Osteoblast (primary cell): Measurements from ENCODE around the gene ZNF211. TPM values are rescaled to one million over a fixed set of nuclear protein-coding genes. Genes with fewer than 3 reads are reported as not detected.

Experiments
- DNase-seq: peaks from one replicate; pipeline ENCODE4 v3.0.0; 2011; ENCODE audit warnings: low spot score, mixed read lengths; ENCODE audit not compliant: insufficient read length; ENCODE audit errors: missing footprints
- H2AFZ ChIP-seq: 2 replicates; pipeline ENCODE4 v1.6.0; 2011; ENCODE audit warnings: mild to moderate bottlenecking, low read length
- H3K27ac ChIP-seq: 2 replicates; pipeline ENCODE4 v1.5.1; 2011; ENCODE audit warnings: mild to moderate bottlenecking, low read depth, low read length, moderate library complexity
- H3K27me3 ChIP-seq: 2 replicates; pipeline ENCODE4 v1.6.0; 2012; ENCODE audit warnings: mild to moderate bottlenecking, control low read depth, inconsistent platforms, low read length, moderate library complexity; ENCODE audit not compliant: insufficient read depth
- H3K36me3 ChIP-seq: 2 replicates; pipeline ENCODE4 v1.5.1; 2011; ENCODE audit warnings: mild to moderate bottlenecking, low read length, control low read depth, moderate library complexity; ENCODE audit not compliant: insufficient read depth
- H3K4me1 ChIP-seq: 2 replicates; pipeline ENCODE4 v1.5.1; 2011; ENCODE audit warnings: mild to moderate bottlenecking, low read length, control low read depth, moderate library complexity; ENCODE audit not compliant: insufficient read depth
- H3K4me2 ChIP-seq: 2 replicates; pipeline ENCODE4 v1.6.0; 2011; ENCODE audit warnings: mild to moderate bottlenecking, low read length; ENCODE audit not compliant: insufficient read depth
- H3K4me3 ChIP-seq: fragments of 200-600 bp; sonication (generic); 3 replicates; pipeline ENCODE4 v1.5.1; 2012; ENCODE audit warnings: mild to moderate bottlenecking, low read length, inconsistent platforms; ENCODE audit not compliant: insufficient read depth
- H3K79me2 ChIP-seq: 2 replicates; pipeline ENCODE4 v1.6.0; 2012; ENCODE audit warnings: mild to moderate bottlenecking, low read length, control low read depth, inconsistent platforms; ENCODE audit not compliant: insufficient read depth
- H3K9me3 ChIP-seq: 2 replicates; pipeline ENCODE4 v1.5.1; 2011; ENCODE audit warnings: low read depth, low read length, control low read depth
- H4K20me1 ChIP-seq: 2 replicates; pipeline ENCODE4 v1.6.0; 2012; ENCODE audit warnings: mild to moderate bottlenecking, low read length, control low read depth; ENCODE audit not compliant: insufficient read depth
- CTCF ChIP-seq: IDR thresholded peaks from 2 replicates; pipeline ENCODE4 v1.5.1; 2011; ENCODE audit warnings: mild to moderate bottlenecking, low read depth, low read length, moderate library complexity; ENCODE audit errors: extremely low read depth
- total RNA-seq: library from RNA; depleted of rRNA; stranded (reverse); fragments of >200 nt; gene quantifications from 2 replicates; pipeline ENCODE4 v1.2.3, GENCODE V29; 2012

Gene ZNF211
- total RNA-seq, 1 donor: 10.9 TPM

- DNase-seq: peak; percentile 75
- Histone ChIP-seq H3K9me3 (no peaks in the 10 kb centered on the region), H3K4me3 (no peak overlapping the region), H3K36me3 (no peaks in the 10 kb centered on the region), H3K27me3 (no peaks in the 10 kb centered on the region), H4K20me1 (no peaks in the 10 kb centered on the region), H3K79me2 (no peaks in the 10 kb centered on the region), H3K4me2 (peak overlapping the region; percentile 0), H3K27ac (no peak overlapping the region), H2AFZ (no peak overlapping the region), H3K4me1 (peaks cover 7% of the 10 kb centered on the region)
- no peak for TF ChIP-seq CTCF
Observed at GRCh38 chr19:57675881-57676280, 42.9 kb downstream of the ZNF211 start.

GRCh38 chr19:57682226-57682766, 49.3 kb downstream of the ZNF211 start:
- peaks cover 55% of the 10 kb centered on the region for H3K79me2 ChIP-seq
- no peaks in the 10 kb centered on the region for H3K27me3 ChIP-seq

GRCh38 chr19:57686727-57687126, 53.8 kb downstream of the ZNF211 start:
- Histone ChIP-seq H3K4me3 (no peak overlapping the region), H2AFZ (no peak overlapping the region), H4K20me1 (no peaks in the 10 kb centered on the region), H3K27ac (no peak overlapping the region), H3K79me2 (peaks cover 77% of the 10 kb centered on the region), H3K36me3 (peaks cover 30% of the 10 kb centered on the region), H3K4me1 (peaks cover 5% of the 10 kb centered on the region), H3K27me3 (no peaks in the 10 kb centered on the region), H3K9me3 (peaks cover 41% of the 10 kb centered on the region), H3K4me2 (no peak overlapping the region)
- no peak for DNase-seq
- TF ChIP-seq CTCF: no peak

More at GRCh38 chr19:57682226-57682766, 49.3 kb downstream of the ZNF211 start:
- H4K20me1 ChIP-seq: no peaks in the 10 kb centered on the region
- H2AFZ ChIP-seq: peak overlapping the region; percentile 95
- H3K4me2 ChIP-seq: peak overlapping the region; percentile 91
- no peak for TF ChIP-seq CTCF
- H3K9me3 ChIP-seq: peaks cover 19% of the 10 kb centered on the region
- DNase-seq: peak; percentile 56
- H3K27ac ChIP-seq: peak overlapping the region; percentile 40
- peaks cover 5% of the 10 kb centered on the region for H3K4me1 ChIP-seq
- peaks cover 22% of the 10 kb centered on the region for H3K36me3 ChIP-seq
- H3K4me3 ChIP-seq: peak overlapping the region; percentile 85

- Histone ChIP-seq H3K9me3 (peaks cover 41% of the 10 kb centered on the region), H3K27me3 (no peaks in the 10 kb centered on the region), H3K27ac (no peak overlapping the region), H3K36me3 (peaks cover 30% of the 10 kb centered on the region), H3K79me2 (peaks cover 70% of the 10 kb centered on the region), H4K20me1 (no peaks in the 10 kb centered on the region), H3K4me2 (no peak overlapping the region), H2AFZ (no peak overlapping the region), H3K4me1 (peaks cover 4% of the 10 kb centered on the region), H3K4me3 (no peak overlapping the region)
- DNase-seq: no peak
- no peak for TF ChIP-seq CTCF
Observed at GRCh38 chr19:57687363-57688010, 54.5 kb downstream of the ZNF211 start.
